Thyroid gland (tissue), 4 donors: ENCODE data around the gene KLHL28.

Experiments used
- POLR2A ChIP-seq, 2 donors: fragments of 450-650 bp; IDR thresholded peaks; one replicate each; pipeline ENCODE4 v1.6.1; 2017; ENCODE audit warnings: antibody characterized with exemption in 2 of 2, mild to moderate bottlenecking in 2 of 2, moderate library complexity in 1 of 2
- TF ChIP-seq, protein P1 (sequence below), 6 experiments: fragments of 200-600 bp in 3 of 6; fragments of 450-650 bp in 3 of 6; sonication (generic) in 3 of 6; IDR thresholded peaks; one replicate each; pipeline ENCODE4 v1.5.1; 2016 to 2019; ENCODE audit warnings: antibody characterized with exemption in 6 of 6, mild to moderate bottlenecking in 2 of 6, inconsistent platforms in 1 of 6, moderate library complexity in 1 of 6

DNA sequence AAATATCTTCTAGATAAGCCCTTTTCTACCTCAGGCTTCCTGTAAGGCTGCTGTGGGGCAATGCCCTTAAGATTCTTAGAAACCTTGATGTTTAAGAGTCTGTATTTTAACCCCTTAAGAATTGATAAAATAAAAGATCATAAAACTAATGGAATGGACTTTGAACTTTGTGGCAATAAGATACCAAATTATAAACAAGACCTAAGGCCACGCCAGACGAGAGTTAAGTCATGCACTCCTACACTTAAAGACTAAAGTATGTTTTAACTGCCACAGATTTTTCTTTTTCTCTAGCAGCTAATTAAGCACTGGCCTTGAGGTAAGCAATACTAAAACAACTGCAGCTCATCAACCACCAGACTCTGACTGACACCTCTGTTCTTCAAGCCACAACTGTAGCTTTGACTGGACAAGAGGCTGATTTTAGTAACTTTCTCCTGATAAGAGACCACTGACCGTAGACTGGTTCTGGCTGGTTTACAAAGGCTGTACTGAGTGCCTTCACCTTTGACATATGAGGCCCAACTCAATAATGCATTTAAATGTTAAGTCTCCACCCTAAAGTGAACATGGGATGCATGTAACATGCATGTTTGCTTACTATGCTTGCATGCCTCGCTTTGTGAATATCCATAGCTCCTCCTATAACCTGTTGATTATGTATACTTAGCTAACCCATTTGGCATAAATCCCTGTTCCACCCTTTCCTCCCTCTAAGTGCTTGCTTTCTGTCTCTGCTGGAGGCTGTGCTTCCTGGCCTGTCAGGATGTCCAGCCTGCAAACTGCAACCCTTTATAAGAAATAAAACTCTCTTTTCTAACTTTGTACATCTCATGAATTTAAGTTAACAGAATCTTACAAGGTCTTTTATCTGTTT is 71.9 kb downstream of the KLHL28 start:
- TF ChIP-seq POLR2A (IDR thresholded peaks at IDR 0.05), result no peak
- TF ChIP-seq, protein P1, sequence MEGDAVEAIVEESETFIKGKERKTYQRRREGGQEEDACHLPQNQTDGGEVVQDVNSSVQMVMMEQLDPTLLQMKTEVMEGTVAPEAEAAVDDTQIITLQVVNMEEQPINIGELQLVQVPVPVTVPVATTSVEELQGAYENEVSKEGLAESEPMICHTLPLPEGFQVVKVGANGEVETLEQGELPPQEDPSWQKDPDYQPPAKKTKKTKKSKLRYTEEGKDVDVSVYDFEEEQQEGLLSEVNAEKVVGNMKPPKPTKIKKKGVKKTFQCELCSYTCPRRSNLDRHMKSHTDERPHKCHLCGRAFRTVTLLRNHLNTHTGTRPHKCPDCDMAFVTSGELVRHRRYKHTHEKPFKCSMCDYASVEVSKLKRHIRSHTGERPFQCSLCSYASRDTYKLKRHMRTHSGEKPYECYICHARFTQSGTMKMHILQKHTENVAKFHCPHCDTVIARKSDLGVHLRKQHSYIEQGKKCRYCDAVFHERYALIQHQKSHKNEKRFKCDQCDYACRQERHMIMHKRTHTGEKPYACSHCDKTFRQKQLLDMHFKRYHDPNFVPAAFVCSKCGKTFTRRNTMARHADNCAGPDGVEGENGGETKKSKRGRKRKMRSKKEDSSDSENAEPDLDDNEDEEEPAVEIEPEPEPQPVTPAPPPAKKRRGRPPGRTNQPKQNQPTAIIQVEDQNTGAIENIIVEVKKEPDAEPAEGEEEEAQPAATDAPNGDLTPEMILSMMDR (IDR thresholded peaks at IDR 0.05), result no peak
